ENCODE results near the gene TMEM260.

The TMEM260 gene

DNA sequence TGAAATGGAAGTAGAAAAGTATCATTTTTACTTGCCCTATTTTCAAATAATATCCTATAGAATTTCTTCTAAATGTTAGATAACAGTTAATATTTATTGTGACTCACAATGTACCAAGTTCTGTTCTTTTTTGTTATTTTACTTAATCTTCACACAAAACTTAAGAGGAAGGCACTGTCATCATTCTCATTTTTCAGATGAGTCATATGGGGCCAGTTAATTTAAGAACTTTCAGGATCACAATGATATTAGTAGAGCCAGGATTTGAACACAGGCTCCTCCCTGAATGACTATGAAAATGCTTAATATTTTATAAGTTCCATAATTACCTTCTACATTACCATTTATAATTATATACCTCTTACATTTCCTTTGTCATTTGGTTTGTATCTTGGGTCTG is 10.4 kb upstream of the TMEM260 start:
- TF ChIP-seq, protein P1, sequence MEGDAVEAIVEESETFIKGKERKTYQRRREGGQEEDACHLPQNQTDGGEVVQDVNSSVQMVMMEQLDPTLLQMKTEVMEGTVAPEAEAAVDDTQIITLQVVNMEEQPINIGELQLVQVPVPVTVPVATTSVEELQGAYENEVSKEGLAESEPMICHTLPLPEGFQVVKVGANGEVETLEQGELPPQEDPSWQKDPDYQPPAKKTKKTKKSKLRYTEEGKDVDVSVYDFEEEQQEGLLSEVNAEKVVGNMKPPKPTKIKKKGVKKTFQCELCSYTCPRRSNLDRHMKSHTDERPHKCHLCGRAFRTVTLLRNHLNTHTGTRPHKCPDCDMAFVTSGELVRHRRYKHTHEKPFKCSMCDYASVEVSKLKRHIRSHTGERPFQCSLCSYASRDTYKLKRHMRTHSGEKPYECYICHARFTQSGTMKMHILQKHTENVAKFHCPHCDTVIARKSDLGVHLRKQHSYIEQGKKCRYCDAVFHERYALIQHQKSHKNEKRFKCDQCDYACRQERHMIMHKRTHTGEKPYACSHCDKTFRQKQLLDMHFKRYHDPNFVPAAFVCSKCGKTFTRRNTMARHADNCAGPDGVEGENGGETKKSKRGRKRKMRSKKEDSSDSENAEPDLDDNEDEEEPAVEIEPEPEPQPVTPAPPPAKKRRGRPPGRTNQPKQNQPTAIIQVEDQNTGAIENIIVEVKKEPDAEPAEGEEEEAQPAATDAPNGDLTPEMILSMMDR (IDR thresholded peaks at IDR 0.05) = no peak
- no peak overlapping the region for H3K4me3 Mint-ChIP-seq
- peaks cover 15% of the 10 kb centered on the region for H3K27me3 Mint-ChIP-seq (ENCODE audit: low read depth, poor library complexity)
- H3K36me3 Mint-ChIP-seq (ENCODE audit: low read depth) = no peaks in the 10 kb centered on the region
- no peak for DNase-seq
- H3K9me3 Mint-ChIP-seq = peaks cover 6% of the 10 kb centered on the region
- H3K4me1 Mint-ChIP-seq = no peaks in the 10 kb centered on the region
- H3K27ac Mint-ChIP-seq = no peak overlapping the region

DNA sequence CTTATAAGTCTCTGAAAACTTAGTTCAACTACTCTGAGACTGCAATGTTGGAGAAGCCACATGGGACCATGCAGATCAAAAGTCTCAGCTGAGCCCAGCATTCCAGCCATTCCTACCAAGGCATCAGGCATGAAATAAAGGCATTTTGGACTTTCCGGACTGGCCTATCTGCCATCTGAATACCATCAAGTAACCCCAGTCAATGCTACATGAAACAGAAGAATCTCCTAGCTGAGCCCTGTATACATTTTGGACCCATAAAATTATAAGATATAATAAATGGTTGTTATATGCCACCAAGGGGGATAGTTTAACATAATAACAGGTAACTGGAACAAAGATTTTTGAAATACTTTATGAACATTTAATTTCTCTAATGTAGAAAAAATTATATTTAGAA is 9.3 kb upstream of the TMEM260 start:
- DNase-seq = no peak
- no peak overlapping the region for H3K4me3 Mint-ChIP-seq
- H3K27me3 Mint-ChIP-seq (ENCODE audit: low read depth, poor library complexity) = peaks cover 13% of the 10 kb centered on the region
- TF ChIP-seq, protein P1 (IDR thresholded peaks at IDR 0.05) = no peak
- H3K36me3 Mint-ChIP-seq (ENCODE audit: low read depth) = no peaks in the 10 kb centered on the region
- no peaks in the 10 kb centered on the region for H3K4me1 Mint-ChIP-seq
- H3K9me3 Mint-ChIP-seq = no peaks in the 10 kb centered on the region
- H3K27ac Mint-ChIP-seq = no peak overlapping the region

DNA sequence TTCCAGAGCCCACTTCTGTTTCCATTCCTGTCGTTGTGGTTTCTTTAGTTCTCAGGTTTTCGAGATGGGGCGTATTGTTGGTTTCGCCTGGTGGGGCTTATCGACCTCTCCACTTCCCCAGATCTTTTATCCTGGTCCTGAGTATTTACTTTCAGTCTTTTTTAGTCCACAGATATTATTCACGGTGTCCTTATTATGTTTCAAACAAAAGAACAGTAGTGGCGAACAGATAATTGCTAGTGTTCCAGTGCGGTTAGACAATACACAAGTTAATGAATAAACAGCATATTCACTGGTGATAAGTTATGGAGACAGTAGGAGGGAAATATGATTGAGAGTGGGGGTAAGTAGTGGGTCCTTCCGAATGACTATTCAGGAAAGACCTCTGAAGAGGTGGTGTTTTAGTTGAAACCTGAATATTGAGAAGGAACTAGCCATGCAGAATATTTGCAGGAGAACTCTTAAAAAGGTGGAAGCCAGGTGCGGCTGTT is 668 bp downstream of the TMEM260 start:
- DNase-seq = no peak
- H3K27me3 Mint-ChIP-seq (ENCODE audit: low read depth, poor library complexity) = no peaks in the 10 kb centered on the region
- H3K36me3 Mint-ChIP-seq (ENCODE audit: low read depth) = no peaks in the 10 kb centered on the region
- peak overlapping the region; percentile 82 for H3K27ac Mint-ChIP-seq
- H3K9me3 Mint-ChIP-seq = no peaks in the 10 kb centered on the region
- H3K4me1 Mint-ChIP-seq = peaks cover 13% of the 10 kb centered on the region
- H3K4me3 Mint-ChIP-seq = peak overlapping the region; percentile 92
- TF ChIP-seq, protein P1 (IDR thresholded peaks at IDR 0.05) = no peak

DNA sequence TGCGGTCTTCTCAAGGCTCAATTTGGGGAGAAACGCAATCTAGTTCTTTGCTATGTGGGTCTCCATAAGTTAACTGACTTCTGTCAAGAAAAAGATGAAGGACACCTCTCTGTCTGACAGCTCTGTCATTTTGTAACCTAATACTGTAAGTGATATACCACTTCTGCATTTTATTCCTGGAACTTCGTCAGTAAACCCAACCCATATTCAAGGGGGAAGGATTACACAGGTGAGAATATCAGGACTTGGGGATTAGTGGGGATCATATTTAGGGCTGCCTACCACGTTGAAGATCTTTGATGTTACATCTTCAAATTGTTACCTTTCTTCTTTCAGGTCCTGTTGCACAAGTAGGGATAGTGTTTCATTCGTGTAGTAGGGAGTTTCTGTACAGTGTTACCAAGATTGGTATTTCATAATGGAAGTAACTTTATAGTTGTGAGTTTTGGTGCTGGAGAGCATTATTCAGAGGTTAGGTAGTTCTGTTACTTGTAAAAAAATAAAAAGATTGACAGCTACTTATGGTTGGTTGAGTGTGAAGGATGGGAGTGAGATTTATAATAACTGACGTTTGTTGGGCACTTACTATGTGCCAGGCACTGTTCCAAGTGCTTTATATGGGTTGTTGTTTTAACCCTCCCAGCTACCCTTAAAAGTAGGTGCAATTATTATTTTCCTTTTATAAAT is 1.6 kb downstream of the TMEM260 start:
- no peak for DNase-seq
- H3K4me1 Mint-ChIP-seq = peaks cover 13% of the 10 kb centered on the region

DNA sequence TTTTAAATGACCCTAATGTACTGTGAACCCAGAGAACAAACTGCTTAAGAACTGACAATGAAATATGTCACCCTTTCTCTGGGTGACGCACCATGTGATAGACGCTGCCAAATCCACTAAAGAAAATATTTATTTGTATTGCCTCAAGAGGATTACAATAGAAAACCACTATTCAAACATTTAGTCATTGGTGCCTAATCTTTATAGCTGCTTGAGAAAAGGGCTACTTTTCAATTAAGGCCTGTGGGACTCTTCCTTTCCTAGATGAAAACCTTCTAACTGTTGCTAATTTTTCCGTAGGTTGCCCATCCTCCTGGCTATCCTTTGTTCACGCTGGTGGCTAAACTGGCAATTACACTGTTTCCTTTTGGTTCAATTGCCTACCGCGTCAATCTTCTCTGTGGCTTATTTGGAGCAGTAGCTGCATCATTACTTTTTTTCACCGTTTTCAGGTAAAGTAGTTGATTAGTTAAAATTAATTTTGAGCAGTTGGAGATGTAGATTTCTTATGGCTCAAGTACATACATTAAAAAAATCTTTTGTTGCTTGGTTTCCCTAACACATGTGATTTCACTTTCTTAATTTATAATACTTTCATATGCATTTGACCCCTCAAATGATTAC is 6.0 kb downstream of the TMEM260 start:
- TF ChIP-seq, protein P1 (IDR thresholded peaks at IDR 0.05) = no peak
- H3K9me3 Mint-ChIP-seq = no peaks in the 10 kb centered on the region
- H3K27me3 Mint-ChIP-seq (ENCODE audit: low read depth, poor library complexity) = no peaks in the 10 kb centered on the region
- H3K27ac Mint-ChIP-seq = no peak overlapping the region
- no peak overlapping the region for H3K4me3 Mint-ChIP-seq
- H3K4me1 Mint-ChIP-seq = peaks cover 16% of the 10 kb centered on the region
- DNase-seq = no peak
- H3K36me3 Mint-ChIP-seq (ENCODE audit: low read depth) = peaks cover 5% of the 10 kb centered on the region

More for the DNA sequence above, 1.6 kb downstream of the TMEM260 start:
- peak overlapping the region; percentile 92 for H3K4me3 Mint-ChIP-seq
- H3K27ac Mint-ChIP-seq = no peak overlapping the region
- no peaks in the 10 kb centered on the region for H3K27me3 Mint-ChIP-seq (ENCODE audit: low read depth, poor library complexity)
- H3K36me3 Mint-ChIP-seq (ENCODE audit: low read depth) = no peaks in the 10 kb centered on the region
- TF ChIP-seq, protein P1 (IDR thresholded peaks at IDR 0.05) = no peak
- no peaks in the 10 kb centered on the region for H3K9me3 Mint-ChIP-seq
